Panc1 (cell line): Measurements from ENCODE around the gene PLBD2. TPM values are rescaled to one million over a fixed set of nuclear protein-coding genes. Genes with fewer than 3 reads are reported as not detected.

ENCODE experiments used
- ATAC-seq: fragments of 200-7000 bp; cut with Tn5 transposase; 2 replicates; pipeline ENCODE4 v1.9.1; 2020; ENCODE audit warnings: mild to moderate bottlenecking, moderate library complexity
- BruUV-seq: library from RNA; stranded (reverse); fragments of 400-500 nt; replicated peaks from 2 replicates; lab custom pipeline; 2021; lab: Mats Ljungman, UMichigan
- CTCF ChIA-PET: fragments of 300-600 bp; sonication (Branson Sonifier 250); formaldehyde crosslinking; loops from one replicate; lab custom pipeline; 2022; ENCODE audit warnings: antibody characterized with exemption; lab: Charles Lee
- POLR2A ChIA-PET: fragments of 300-600 bp; sonication (Branson Sonifier 250); formaldehyde crosslinking; loops from one replicate; lab custom pipeline; 2022; ENCODE audit warnings: antibody characterized with exemption; lab: Charles Lee
- DNase-seq: peaks from one replicate; pipeline ENCODE4 v3.0.0-alpha.2; 2010; ENCODE audit warnings: low read depth, low spot score
- H3K27ac ChIP-seq: 2 replicates; pipeline ENCODE4 v1.5.1; 2011; ENCODE audit warnings: mild to moderate bottlenecking, low read length, inconsistent platforms
- H3K27me3 ChIP-seq: fragments of 200-500 bp; sonication (Bioruptor generic); 2 replicates; pipeline ENCODE4 v1.6.0; 2014; ENCODE audit warnings: low read length, inconsistent platforms; ENCODE audit not compliant: control insufficient read depth, insufficient read depth
- H3K36me3 ChIP-seq: fragments of 200-500 bp; sonication (Bioruptor generic); 2 replicates; pipeline ENCODE4 v1.5.1; 2014; ENCODE audit warnings: inconsistent platforms, mild to moderate bottlenecking, low read length, moderate library complexity; ENCODE audit not compliant: control insufficient read depth, insufficient read depth
- H3K4me1 ChIP-seq: 2 replicates; pipeline ENCODE4 v1.5.1; 2011; ENCODE audit warnings: inconsistent platforms, mild to moderate bottlenecking, low read length, moderate library complexity; ENCODE audit not compliant: control insufficient read depth, insufficient read depth
- H3K4me3 ChIP-seq, 2 experiments: 2 replicates each; pipeline ENCODE4 v1.5.1; 2011 to 2012; ENCODE audit warnings: low read depth in 2 of 2, low read length in 2 of 2, mild to moderate bottlenecking in 2 of 2, inconsistent platforms in 1 of 2, moderate library complexity in 1 of 2
- H3K9me3 ChIP-seq: fragments of 200-500 bp; sonication (Bioruptor generic); 2 replicates; pipeline ENCODE4 v1.5.1; 2014; ENCODE audit warnings: low read depth, mild to moderate bottlenecking, inconsistent platforms, low read length, moderate library complexity; ENCODE audit not compliant: control insufficient read depth, insufficient read depth
- CTCF ChIP-seq: fragments of 450-650 bp; IDR thresholded peaks from 2 replicates; pipeline ENCODE4 v1.5.1; 2017; ENCODE audit warnings: mild to moderate bottlenecking
- POLR2AphosphoS5 ChIP-seq: IDR thresholded peaks from 2 replicates; pipeline ENCODE4 v1.6.1; 2012; ENCODE audit warnings: mild to moderate bottlenecking, low read depth, low read length, moderate library complexity
- REST ChIP-seq, 2 experiments: IDR thresholded peaks; 2 replicates each; pipeline ENCODE4 v1.6.1; 2011 to 2012; ENCODE audit warnings: low read depth in 2 of 2, control low read depth in 1 of 2, low read length in 1 of 2, mild to moderate bottlenecking in 1 of 2, moderate library complexity in 1 of 2; ENCODE audit not compliant: insufficient read depth in 1 of 2
- SIN3A ChIP-seq: IDR thresholded peaks from 2 replicates; pipeline ENCODE4 v1.6.1; 2012; ENCODE audit warnings: low read depth, mild to moderate bottlenecking, low read length, moderate library complexity, borderline replicate concordance; ENCODE audit not compliant: insufficient read depth
- TCF7L2 ChIP-seq: IDR thresholded peaks from 2 replicates; pipeline ENCODE4 v1.6.1; 2011; ENCODE audit warnings: mild to moderate bottlenecking, low read depth, low read length, inconsistent platforms
- in situ Hi-C: cut with HindIII; loops from 2 replicates; pipeline ENCODE4 v1.10.0; 2016; ENCODE audit warnings: low sequenced_read_pairs, low pct_unique_long_range_greater_than_20kb
- intact Hi-C: fragments of 100-400 bp; cut with micrococcal nuclease; formaldehyde crosslinking; loops from one replicate; pipeline ENCODE4 v1.10.0; 2022; ENCODE audit not compliant: unreplicated experiment
- total RNA-seq: library from RNA; stranded (reverse); gene quantifications from one replicate; pipeline ENCODE4 v1.2.1, GENCODE V29; 2021; ENCODE audit not compliant: unreplicated experiment

PLBD2 gene
- total RNA-seq, 1 experiment from 2014 or later, result 69.7 TPM

GRCh38 chr12:113391145-113391544 is 32.8 kb downstream of the PLBD2 start:
- Histone ChIP-seq H3K27me3 (no peaks in the 10 kb centered on the region), H3K4me1 (no peaks in the 10 kb centered on the region), H3K27ac (no peak overlapping the region), H3K9me3 (no peaks in the 10 kb centered on the region), H3K36me3 (no peaks in the 10 kb centered on the region), H3K4me3 (no peak overlapping the region)
- no TSS peak for BruUV-seq
- ATAC-seq (no peak), DNase-seq (no peak)
- ChIA-PET CTCF (no interaction called here), POLR2A (no interaction called here)
- intact Hi-C loops (no loop called here), in situ Hi-C loops (no loop called here)
- no peak for TF ChIP-seq REST (IDR thresholded peaks at IDR 0.05; ENCODE audit: insufficient read depth in 1 of 2, low read depth in 2 of 2, low read length in 1 of 2)
- TF ChIP-seq POLR2AphosphoS5, result no peak
- TF ChIP-seq CTCF, result no peak
- no peak for TF ChIP-seq TCF7L2
- TF ChIP-seq SIN3A, result no peak

- in situ Hi-C loops (no loop called here), intact Hi-C loops (no loop called here)
- ATAC-seq, result no peak
- POLR2A ChIA-PET, result no interaction called here
- BruUV-seq, result no TSS peak
- TF ChIP-seq REST (IDR thresholded peaks at IDR 0.05; ENCODE audit: insufficient read depth in 1 of 2, low read depth in 2 of 2, low read length in 1 of 2) (no peak), SIN3A (no peak), POLR2AphosphoS5 (no peak), CTCF (no peak), TCF7L2 (no peak)
- Histone ChIP-seq H3K4me1 (no peaks in the 10 kb centered on the region), H3K27ac (no peak overlapping the region), H3K27me3 (no peaks in the 10 kb centered on the region), H3K4me3 (no peak overlapping the region), H3K9me3 (no peaks in the 10 kb centered on the region), H3K36me3 (no peaks in the 10 kb centered on the region)
- DNase-seq, result no peak
- CTCF ChIA-PET, result no interaction called here
Measured at GRCh38 chr12:113391650-113392337, 33.4 kb downstream of the PLBD2 start.
